HPDE6-E6E7 (cell line): ENCODE data around the gene TMEM38A.

ENCODE experiments used
- DNase-seq: peaks from one replicate; pipeline ENCODE4 v3.0.0; 2011; ENCODE audit warnings: missing footprints; ENCODE audit errors: extremely low spot score

Gene TMEM38A, protein sequence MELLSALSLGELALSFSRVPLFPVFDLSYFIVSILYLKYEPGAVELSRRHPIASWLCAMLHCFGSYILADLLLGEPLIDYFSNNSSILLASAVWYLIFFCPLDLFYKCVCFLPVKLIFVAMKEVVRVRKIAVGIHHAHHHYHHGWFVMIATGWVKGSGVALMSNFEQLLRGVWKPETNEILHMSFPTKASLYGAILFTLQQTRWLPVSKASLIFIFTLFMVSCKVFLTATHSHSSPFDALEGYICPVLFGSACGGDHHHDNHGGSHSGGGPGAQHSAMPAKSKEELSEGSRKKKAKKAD

DNA sequence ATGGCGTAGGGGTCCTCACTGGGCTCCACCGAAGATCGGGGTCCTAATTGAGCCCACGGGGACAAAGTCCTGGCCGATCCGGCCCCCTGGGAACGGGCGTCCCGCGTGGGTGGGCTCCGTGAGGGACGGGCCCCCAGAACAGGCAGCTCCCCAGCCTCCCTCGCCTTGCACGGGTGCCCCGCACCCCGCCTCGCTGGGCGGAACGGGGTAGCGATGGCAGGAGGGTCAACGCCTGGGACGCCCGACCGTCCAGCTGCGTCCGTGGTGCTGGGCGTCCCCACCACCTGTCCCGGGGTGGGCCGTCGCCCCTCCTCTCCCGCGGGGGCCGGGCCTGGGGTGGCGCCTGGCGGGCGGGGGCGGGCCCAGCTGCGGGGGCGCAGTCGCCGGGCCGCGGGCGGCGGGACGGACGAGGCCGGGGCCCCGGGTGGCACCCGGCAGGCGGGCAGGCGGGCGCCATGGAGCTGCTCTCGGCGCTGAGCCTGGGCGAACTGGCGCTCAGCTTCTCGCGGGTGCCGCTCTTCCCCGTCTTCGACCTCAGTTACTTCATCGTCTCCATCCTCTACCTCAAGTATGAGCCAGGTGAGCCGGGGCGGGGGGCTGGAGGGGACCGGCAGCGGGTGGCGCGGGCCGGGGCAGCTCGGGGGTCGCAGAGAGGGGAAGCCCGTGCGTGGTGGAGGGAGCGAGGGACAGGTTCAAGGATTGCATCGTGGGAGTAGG is at the start of gene TMEM38A:
Gene TMEM38A (plus strand): TSS at position 377 of the 717 bp plus-strand sequence. CDS start 79 bp downstream, at position 456.
- DNase-seq: peak; percentile 39

DNA sequence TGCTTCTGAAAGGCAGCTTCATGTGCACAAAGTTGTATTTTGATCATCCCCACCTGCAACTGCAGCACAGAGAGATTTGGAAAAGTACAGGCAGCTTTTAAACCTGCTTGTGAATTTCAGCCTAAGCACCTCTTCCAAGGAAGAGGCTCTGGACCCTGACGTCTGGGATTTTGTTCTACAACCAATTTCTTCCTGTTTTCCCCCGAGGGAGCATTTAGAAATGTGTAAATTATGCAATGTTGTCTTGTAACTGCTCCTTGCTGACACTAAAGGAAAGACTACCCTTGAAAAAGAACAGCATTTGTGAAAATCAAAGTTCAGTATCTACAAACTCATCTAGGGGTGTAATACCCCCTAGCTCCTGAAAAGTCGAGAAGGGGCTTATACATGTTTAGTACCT is 48.3 kb upstream of the TMEM38A start:
- no peak for DNase-seq

DNA sequence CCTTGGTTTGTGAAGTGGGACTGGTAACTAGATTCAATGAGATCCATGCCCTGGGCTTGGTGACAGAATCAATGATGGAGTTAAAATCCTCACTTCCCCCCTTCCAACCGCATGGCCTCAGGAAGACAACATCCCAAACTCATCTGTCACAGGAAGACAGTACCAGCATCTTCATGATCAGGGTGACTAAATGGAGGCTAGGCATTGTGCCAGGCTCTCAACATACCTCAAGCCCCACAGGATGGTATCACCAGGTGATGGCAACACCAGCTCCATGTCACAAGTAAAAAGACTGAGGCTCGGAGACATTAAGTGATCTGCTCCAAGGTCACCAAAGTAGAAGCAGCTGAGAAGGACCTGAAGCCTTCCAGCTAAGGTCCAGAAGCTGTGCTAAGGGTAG is 47.1 kb upstream of the TMEM38A start:
- no peak for DNase-seq

DNA sequence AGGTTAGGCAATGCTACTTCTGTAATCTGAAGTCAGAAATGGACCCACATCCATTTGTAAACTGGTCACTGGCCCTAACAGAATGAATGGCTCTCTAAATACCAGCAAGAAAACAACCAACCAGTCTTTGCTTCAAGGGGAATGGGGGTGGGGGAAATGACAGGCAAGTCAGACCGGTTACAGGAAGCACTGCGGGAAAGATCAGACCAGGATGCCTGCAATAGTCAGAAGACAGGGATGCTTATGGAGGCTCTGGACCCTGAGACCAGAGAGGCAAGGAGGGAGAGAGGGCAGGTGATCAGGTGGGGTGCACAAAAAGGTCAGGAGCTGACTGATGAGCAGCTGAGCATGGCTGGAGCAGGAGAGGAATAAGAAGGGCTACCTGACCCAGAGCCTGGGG is 46.0 kb upstream of the TMEM38A start:
- DNase-seq: peak; percentile 50

DNA sequence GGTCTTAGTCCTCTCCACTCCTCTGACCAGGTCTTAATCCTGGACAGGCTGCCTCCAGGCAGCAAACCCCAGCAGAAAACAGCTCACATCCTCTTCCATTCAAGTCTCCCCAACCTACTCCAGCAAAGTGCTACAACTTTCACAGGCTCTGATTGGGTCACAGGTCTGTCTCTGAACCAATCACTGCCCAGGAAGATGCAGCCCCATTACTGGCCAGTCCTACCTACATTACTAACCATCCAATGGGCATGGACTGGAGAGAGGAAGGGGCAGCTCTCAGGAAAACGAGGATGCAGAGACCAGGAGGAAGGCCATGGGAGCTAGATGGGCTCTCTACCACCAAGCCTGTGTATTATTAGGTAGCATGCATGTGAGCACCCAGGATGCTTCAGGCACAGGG is 45.1 kb upstream of the TMEM38A start:
- DNase-seq: no peak

DNA sequence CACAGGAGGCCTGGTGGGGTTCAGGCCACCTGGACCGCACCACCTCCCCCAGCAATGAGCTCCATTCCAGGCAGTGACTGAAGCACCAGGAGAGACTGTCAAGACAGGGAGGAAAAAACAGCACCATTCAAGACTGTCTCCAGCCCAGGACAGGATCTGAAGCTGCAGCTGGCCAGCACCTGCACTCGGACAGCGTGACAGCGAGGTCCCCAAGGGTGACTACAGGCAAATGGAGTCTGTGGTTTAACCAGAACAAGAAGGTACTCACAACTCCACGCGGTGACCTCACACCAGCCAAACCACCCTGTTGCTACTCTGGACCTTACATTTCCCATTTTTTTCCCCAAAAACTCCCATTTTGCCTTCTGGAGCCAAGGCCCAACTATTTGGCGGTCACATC is 42.7 kb upstream of the TMEM38A start:
- no peak for DNase-seq

DNA sequence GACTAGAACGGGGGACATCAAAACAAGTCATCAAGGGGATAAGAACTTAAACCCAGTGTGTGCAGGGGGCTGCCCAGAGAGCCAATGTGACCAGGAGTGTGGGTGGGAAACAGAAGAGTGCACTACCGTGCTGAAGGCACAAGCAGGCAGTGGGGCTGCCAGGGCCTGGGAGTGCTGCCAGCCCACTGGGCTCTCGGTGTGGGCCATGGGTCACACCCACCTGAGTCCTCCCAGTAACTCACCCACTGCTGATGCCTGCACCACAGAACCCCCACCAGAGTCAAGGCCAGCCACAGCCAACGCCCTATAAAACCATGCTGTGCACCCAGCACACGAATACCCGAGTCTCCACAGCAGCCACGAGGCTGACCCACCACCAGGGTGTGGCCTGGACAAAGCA is 41.5 kb upstream of the TMEM38A start:
- DNase-seq: no peak

DNA sequence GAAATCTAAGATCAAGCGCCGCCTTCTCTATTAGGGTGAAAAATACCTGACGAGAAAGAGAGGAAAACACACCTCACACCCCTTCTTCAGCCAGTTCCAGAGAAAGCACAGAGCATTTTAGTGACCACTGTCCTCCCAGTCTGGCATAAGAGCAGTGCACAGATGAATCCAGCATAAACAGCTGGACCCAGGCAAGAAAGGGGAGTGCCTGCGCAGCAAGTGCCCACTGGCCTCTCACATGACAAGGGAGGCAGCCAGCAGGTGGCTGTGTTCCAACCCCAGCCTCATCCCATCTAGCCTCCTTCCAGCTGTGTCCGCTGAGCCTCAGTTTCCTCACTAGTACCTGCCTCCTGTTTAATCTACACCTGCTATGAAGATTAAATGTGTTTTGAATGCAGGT is 40.9 kb upstream of the TMEM38A start:
- no peak for DNase-seq

DNA sequence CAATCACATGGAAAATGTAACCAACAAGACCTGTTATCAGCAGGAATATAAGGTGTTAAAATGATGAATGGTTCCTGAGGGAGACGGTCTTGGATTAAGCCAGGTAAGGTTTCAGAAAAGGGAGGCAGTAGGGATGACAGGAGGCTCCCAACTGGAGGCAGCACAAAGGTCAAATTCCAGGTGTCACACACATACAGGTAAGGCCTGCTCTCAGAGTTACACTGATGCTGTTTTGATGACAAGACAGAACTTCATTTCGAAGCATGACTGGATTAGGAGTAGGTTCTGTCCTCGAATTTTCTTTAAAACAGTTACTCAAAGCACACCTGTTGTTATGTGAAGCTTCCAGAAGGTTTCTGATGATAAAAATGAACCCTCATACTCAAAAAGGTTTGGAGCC is 40.4 kb upstream of the TMEM38A start:
- no peak for DNase-seq

DNA sequence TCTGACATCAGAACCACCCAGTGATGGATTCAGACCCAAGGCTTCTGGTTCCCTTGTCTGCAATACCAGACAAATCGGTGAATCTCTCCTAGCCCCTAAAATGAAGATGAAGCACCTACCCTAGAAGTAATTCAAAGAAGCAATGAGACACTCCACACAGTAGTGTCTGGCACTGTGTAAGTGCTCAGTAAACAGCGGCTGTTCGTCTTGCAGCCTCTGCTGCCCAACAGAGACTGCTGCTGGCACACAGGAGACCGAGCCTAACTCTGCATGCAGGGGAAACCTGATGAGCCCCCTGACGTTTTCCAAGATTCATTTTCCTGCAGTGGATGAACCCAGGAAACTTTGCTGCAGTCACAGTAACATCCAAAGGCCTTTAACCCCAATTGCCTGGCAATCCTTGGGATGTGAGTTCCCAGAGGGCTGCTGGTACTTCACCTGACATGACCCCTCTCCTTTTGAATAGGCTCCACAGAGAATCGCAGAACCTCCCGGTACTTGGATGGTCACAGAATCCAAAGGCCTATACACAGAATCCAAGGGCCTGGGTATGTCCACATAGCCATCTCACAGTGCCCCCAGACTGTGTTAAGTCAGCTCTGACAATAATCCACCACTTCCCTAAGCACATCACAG is 39.7 kb upstream of the TMEM38A start:
- no peak for DNase-seq

DNA sequence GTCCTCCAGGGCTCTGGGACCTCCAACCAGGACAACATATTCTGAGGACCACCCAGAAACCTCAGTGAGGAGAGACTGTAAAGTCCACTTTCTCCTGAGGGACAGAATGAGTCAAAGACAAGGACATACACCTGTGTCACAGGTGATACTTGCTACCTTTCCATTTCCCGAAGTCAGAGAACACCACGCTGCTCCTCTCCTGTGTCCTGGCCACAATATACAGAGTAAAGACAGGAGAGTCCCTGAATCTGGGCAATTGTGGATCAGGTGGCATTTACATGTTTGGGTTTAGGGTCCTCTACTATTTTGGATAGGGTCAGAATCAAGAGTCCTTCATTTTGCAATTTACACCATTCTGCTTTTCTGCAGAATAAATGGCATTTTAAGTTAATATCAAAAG is 37.9 kb upstream of the TMEM38A start:
- DNase-seq: no peak

DNA sequence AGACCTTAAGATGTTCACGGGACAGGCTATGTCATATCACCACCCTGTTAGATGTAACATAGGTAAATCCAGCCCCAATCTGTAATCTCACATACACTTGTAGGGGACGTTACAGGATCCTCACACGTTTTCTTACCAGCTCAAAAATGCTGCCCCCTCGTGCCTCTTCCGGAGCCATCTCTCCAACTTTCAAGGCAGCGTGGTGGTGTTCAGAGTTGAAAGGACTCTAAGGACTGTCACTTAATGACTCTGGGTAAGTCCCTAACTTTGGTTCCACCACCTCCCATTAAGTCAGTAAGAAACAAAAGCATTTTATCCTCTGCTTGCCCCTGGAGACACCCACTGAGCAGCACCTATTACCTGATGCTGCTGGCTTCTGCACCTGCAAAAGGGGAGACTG is 37.4 kb upstream of the TMEM38A start:
- no peak for DNase-seq

DNA sequence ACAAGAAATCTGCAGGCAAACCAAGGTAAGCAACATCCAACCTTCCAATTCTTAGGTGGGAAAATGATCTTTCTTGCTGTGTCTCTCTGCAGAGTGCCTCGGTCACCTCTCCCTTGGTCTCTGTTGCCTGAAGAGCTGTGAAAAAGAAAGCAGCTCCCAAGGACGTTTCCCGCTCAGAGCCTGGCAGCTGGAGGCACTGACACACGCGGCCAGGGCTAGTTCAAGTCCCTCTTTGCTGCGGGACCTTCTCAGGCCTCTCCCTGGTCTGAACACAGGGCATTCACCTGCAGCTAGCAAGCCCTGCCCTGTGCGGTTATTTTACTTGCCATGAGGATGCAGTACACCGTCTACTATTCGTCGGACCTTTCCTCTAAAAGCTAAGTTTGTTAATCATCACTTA is 36.7 kb upstream of the TMEM38A start:
- no peak for DNase-seq

DNA sequence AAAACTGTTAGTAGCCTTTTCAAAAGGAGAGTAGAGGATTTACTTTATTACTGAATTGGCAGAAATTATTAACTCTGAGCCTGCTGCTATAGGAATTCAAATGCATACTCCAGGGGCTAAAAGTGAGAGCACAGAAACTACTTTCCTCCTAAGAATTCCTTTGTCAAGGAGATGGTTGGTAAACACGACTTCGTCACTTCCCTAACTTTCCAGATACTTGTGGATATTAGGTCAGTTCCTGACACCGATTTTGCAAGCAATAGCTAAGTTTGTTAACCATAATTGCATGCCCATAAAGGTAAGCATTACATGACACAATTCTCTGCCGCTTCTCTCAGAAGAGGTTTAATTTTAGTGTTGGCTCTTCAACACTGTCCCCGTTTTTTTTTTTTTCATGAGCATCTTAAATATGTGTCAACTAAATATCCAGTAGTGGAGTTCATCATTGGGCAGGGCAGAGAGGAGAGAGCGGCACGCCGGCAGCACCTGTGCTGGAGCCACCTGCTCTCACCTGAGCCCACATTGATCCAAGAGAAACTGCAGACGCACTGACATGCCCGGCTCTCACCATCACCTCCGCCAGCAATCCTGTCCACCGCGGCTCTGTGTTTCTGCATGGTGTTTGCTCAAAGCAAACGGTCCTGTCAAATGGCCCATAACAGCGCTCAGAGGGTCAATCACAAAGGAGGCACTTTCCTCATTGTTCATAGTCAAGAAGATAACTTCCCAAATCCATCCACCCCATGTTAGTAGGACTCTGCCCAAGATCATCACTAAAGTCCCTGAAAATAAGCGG is 35.6 kb upstream of the TMEM38A start:
- no peak for DNase-seq

DNA sequence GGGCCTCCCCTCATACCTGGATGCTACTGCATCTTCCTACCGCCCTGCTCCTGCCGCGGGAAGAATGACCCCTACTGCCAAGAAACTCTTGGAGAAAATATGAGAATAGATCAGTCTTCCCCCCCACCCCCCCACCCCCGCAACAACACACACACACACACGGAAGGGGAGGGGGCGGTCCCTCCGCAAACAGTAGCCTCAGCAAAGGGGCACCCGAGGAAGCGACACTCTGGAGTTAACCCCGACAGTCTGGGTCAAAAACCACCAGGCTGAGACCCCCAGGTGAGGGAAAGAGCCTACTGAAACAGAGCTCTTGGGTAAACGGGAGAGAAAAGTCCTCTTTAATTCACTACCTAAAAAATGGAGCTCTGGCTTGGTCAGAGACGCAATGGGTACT is 34.1 kb upstream of the TMEM38A start:
- DNase-seq: no peak

DNA sequence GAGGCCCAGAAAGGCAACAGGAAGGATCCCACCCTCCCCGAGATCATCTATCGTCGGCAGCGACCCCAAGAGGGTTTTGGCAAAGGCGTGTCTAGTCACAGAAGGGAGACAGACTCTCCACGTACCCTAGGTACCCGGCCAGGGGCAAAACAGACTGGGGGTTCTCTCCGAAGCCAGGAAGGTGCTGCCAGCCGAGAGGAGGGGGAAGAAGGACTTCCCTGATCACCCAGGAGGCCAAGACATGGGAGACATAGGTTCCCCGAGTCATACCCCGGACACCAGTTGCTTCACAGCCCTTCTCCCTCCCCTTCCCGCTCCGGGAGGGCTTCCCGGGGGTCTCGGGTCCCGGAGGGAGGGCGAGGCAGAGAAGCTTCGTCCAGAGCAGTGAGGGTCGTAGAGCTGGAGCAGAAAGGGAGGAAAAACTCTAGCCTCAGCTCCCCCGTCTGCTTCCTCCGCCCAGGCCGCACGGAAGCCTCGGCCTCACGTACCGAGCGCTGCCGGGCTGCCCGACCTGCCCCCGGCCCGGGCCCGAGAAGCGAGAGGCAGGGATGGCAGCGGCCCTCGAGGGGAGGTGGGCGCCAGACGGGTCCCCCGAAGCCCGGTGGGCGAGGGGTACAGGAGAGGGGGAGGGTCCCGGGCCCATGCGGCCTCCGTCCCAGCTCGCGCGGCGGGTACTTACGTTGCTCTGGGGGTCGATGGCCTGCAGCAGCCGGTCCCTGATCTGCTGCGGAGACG is 33.6 kb upstream of the TMEM38A start:
- DNase-seq: no peak

DNA sequence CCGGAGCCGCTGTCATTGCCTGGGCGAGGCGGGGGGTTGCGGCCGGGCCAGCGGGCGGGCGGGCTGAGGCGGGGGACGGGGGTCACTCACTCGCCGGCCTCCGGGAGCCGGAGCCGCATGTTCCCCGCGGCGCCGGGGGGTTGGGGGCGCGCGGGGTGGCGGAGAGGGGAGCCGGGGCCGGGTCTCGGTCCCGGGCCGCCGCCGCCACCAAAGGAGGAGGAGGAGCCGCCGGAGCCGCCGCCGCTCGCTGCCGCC is 33.1 kb upstream of the TMEM38A start:
- no peak for DNase-seq

DNA sequence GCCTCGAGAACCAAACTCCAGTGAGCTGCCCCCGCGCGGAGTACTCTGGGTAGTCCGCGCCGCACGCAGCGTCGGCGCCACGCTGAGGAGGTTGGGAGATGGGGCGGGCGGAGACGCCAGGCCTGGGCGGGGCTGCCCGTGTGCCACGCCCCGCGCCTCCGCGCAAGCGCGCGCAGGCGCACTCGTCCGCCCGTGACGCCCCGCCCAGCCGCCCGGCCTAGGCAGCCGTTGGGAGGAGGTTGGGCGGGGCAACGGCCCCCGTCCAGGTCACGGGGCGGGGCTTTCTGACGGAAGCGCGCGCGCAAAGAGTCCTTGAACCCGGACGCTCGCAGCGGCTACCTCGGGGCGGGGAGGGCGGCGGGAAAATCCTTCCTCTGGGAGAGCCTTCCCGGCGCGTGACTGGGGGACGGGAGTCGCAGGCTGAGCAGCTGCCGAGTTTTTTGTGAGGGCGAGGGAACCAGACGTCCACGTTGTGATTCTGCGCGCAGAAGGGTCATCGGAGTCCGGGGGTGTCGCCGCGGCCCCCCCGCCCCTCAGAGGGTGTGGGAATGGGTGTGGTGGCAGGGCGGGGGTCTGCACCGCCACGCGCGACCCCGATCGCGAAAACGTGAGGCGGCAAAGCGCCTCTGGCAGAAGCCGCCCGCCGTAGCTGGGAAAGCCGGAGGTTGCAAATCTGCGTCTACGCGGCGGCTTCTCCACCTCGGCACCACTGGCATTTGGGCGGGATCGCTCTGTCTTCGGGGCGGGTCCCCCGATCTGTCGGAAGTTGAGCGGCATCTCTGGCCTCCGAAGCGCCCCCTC is 32.6 kb upstream of the TMEM38A start, which contains the start of gene MED26:
Gene MED26 (minus strand): TSS at position 22 of the 801 bp plus-strand sequence. CDS start 261 bp downstream, outside the sequence.
- DNase-seq: peak; percentile 90

DNA sequence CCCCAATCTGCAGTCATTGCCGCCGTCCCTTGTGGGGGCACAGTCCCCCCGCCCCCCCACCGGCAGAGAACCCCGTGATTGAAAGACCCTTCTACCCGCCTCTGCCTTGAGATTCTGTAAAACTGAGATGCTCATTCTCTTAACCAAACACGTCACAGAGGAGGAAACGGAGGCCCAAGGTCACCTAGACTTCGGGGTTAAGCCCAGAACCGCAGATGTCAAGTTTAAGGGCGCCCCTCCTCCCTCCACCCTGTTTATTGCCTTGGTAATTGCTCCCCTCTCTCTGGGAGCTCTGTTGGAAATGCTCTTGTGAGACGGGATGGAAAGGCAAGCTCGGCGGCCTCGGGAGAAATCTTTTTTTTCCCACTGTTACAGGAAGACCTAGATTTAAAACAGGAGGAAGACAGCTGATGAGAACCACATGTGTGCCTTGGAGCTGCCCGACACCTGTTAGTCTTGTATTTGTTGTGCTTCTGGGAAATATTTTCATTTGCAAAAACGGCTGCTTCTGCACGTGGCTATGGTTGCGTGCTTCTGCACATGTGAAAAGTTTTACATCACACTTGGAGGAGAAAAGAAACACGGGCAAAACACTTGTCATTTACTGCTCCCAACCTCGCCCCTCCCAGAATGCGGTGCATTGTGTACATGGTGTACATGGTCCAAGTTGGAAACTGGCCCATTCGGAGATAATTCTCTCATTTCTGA is 31.8 kb upstream of the TMEM38A start:
- no peak for DNase-seq

DNA sequence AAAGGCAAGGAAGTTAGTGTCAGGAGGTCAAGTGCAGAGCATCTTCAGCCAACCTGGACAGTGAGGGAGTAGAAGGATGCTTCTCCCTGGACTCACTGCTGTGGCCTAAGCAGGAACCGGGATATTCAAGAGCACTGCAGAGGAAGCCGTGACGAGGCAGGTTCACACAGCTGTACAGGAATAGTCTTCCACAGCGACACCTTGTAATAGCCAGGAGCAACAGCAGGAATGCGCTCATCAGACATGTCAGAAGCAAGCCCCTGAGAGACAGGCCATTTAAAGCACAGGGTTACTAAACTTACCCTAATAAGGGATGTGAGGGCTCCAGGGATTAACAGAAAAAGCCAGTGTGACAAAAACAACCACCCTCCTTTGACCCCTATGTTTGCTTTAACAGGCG is 29.5 kb upstream of the TMEM38A start:
- no peak for DNase-seq
